ENCODE measurements around the gene LTO1.
"Not testable (repeated sequence)": the region's sequence is repeated elsewhere in the genome, so short reads cannot be mapped to it uniquely, and the experiment has no call there.

The LTO1 gene

GRCh38 chr11:69635804-69636511, 39.2 kb downstream of the LTO1 start:
- no peak for DNase-seq (ENCODE audit: insufficient read length)
- TF ChIP-seq POLR2A (IDR thresholded peaks at IDR 0.05; ENCODE audit: low read depth, low read length), result no peak
- no peak for TF ChIP-seq POLR2AphosphoS5 (IDR thresholded peaks at IDR 0.05; ENCODE audit: low read depth, low read length)
- no peak for TF ChIP-seq TAF1 (IDR thresholded peaks at IDR 0.05; ENCODE audit: borderline replicate concordance, low read depth, low read length)

GRCh38 chr11:69635195-69635594, 40.0 kb downstream of the LTO1 start:
- TF ChIP-seq TAF1 (IDR thresholded peaks at IDR 0.05; ENCODE audit: borderline replicate concordance, low read depth, low read length), result no peak
- no peak for TF ChIP-seq POLR2A (IDR thresholded peaks at IDR 0.05; ENCODE audit: low read depth, low read length)
- TF ChIP-seq POLR2AphosphoS5 (IDR thresholded peaks at IDR 0.05; ENCODE audit: low read depth, low read length), result no peak
- no peak for DNase-seq (ENCODE audit: insufficient read length)
- no peak for FAIRE-seq

More at GRCh38 chr11:69635804-69636511, 39.2 kb downstream of the LTO1 start:
- no peak for FAIRE-seq

GRCh38 chr11:69634590-69634989, 40.6 kb downstream of the LTO1 start:
- TF ChIP-seq POLR2A (IDR thresholded peaks at IDR 0.05; ENCODE audit: low read depth, low read length), result no peak
- TF ChIP-seq TAF1 (IDR thresholded peaks at IDR 0.05; ENCODE audit: borderline replicate concordance, low read depth, low read length), result no peak
- no peak for TF ChIP-seq POLR2AphosphoS5 (IDR thresholded peaks at IDR 0.05; ENCODE audit: low read depth, low read length)
- FAIRE-seq (no peak), DNase-seq (ENCODE audit: insufficient read length) (no peak)

DNA sequence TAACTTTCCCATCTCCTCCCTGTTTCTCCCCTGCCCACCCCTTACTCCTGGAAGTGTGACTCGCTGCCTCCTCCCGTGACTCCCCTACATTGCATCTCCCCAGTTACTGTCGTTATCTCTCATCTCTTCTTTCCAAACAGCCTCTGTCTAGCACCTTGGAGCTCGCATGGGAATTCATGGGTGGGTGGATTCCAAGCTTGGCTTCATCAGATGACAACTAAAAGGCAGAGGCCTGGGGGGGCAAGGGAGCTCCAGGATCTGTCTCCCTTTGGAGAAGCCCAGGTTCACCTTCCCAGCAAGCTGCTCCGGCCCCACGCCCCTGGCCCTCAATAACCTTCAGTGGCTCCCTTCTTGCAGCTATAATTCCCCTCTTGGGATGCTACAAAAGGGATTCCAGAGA, 41.1 kb downstream of the LTO1 start:
- FAIRE-seq, result no peak
- no peak for DNase-seq (ENCODE audit: insufficient read length)
- no peak for TF ChIP-seq POLR2AphosphoS5 (IDR thresholded peaks at IDR 0.05; ENCODE audit: low read depth, low read length)
- no peak for TF ChIP-seq TAF1 (IDR thresholded peaks at IDR 0.05; ENCODE audit: borderline replicate concordance, low read depth, low read length)
- TF ChIP-seq POLR2A (IDR thresholded peaks at IDR 0.05; ENCODE audit: low read depth, low read length), result no peak

DNA sequence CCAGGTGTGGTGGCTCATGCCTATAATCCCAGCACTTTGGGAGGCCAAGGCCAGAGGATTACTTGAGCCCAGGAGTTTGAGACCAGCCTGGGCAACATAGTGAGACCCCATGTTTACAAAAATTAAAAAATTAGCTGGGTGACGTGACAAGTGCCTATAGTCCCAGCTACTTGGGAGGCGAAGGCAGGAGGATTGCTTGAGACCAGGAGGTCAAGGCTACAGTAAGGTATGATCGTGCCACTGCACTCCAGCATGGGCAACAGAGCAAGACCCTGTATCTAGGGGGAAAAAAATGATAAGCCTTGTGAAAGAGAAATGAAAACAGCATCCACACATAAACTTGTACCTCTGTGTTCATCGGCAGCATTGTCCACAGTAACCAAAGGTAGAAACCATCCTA, 42.3 kb downstream of the LTO1 start:
- FAIRE-seq (no peak), DNase-seq (ENCODE audit: insufficient read length) (no peak)
- no peak for TF ChIP-seq POLR2A (IDR thresholded peaks at IDR 0.05; ENCODE audit: low read depth, low read length)

GRCh38 chr11:69630424-69630823, 44.7 kb downstream of the LTO1 start:
- FAIRE-seq, result no peak
- no peak for TF ChIP-seq TAF1 (IDR thresholded peaks at IDR 0.05; ENCODE audit: borderline replicate concordance, low read depth, low read length)
- TF ChIP-seq POLR2AphosphoS5 (IDR thresholded peaks at IDR 0.05; ENCODE audit: low read depth, low read length), result no peak
- no peak for TF ChIP-seq POLR2A (IDR thresholded peaks at IDR 0.05; ENCODE audit: low read depth, low read length)
- no peak for DNase-seq (ENCODE audit: insufficient read length)

DNA sequence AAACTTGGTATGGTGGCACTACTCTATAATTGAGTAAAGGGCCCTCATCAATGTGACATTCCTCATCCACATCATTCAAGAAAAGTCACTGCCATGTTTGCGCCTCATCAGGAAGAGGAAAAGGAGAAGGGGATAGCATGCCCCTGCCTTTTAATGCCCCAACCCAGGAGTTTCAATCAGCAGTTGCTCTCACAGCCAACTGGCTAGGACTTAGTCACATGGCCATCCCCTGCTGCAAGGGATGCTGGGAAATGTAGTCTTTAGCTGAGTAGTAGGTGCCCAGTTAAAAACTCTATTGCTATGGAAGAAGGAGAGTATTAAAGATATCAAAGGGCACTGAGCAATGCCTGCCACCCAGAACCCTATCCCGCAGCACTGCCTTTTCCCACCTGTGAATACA, 45.1 kb downstream of the LTO1 start:
- no peak for DNase-seq (ENCODE audit: insufficient read length)
- TF ChIP-seq POLR2AphosphoS5 (IDR thresholded peaks at IDR 0.05; ENCODE audit: low read depth, low read length) (no peak), POLR2A (IDR thresholded peaks at IDR 0.05; ENCODE audit: low read depth, low read length) (no peak), TAF1 (IDR thresholded peaks at IDR 0.05; ENCODE audit: borderline replicate concordance, low read depth, low read length) (no peak)
- FAIRE-seq, result no peak

GRCh38 chr11:69627551-69627950, 47.6 kb downstream of the LTO1 start:
- DNase-seq (ENCODE audit: insufficient read length) (no peak), FAIRE-seq (no peak)
- TF ChIP-seq POLR2A (IDR thresholded peaks at IDR 0.05; ENCODE audit: low read depth, low read length), result no peak
- TF ChIP-seq POLR2AphosphoS5 (IDR thresholded peaks at IDR 0.05; ENCODE audit: low read depth, low read length), result no peak
- no peak for TF ChIP-seq TAF1 (IDR thresholded peaks at IDR 0.05; ENCODE audit: borderline replicate concordance, low read depth, low read length)

DNA sequence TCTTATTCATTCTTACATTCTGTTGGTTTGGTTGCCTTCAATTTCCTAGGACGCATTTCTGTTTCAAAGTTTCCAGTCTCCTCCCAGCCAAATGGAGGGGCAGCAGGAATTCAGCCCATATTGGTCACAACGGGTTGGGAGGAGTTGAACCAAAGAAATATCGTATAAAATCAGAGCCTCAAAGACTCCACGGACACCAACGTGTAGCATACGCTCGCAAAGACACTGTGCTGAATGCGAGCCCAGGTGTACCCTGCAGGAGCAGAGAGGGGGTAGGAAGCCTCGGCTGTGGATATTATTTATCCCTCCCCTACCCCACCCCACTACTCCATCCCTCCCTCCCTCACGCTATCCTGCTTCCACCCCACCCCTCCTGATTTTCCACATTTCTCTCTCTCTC, 49.7 kb downstream of the LTO1 start:
- TF ChIP-seq POLR2AphosphoS5 (IDR thresholded peaks at IDR 0.05; ENCODE audit: low read depth, low read length), result no peak
- TF ChIP-seq POLR2A (IDR thresholded peaks at IDR 0.05; ENCODE audit: low read depth, low read length), result no peak
- no peak for TF ChIP-seq TAF1 (IDR thresholded peaks at IDR 0.05; ENCODE audit: borderline replicate concordance, low read depth, low read length)
- no peak for FAIRE-seq
- no peak for DNase-seq (ENCODE audit: insufficient read length)

DNA sequence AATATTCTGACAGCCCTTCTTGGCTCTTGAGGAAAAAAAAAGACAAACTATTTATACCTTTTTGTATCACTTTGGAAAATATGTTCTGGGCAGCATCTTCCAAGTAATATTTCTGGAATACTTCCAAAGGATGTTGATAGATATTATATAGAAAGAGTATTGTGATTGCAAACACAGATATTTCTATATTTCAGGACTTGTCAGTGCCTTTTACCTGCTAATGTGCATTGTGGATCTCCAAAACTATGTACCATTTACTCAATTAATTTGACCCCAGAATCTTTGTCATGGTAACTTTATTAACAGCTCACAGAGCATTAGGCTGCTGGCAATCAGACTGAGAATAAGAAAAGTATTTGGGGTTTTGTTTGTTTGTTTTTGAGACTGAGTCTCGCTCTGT, 50.9 kb downstream of the LTO1 start:
- TF ChIP-seq TAF1 (IDR thresholded peaks at IDR 0.05; ENCODE audit: borderline replicate concordance, low read depth, low read length), result no peak
- TF ChIP-seq POLR2A (IDR thresholded peaks at IDR 0.05; ENCODE audit: low read depth, low read length), result no peak
- no peak for TF ChIP-seq POLR2AphosphoS5 (IDR thresholded peaks at IDR 0.05; ENCODE audit: low read depth, low read length)
- FAIRE-seq (no peak), DNase-seq (ENCODE audit: insufficient read length) (no peak)

- not testable (repeated sequence) for DNase-seq (ENCODE audit: insufficient read length)
These were observed 53.0 kb downstream of the LTO1 start for GRCh38 chr11:69622097-69622681.

GRCh38 chr11:69620683-69621290, 54.4 kb downstream of the LTO1 start:
- DNase-seq (ENCODE audit: insufficient read length) (no peak), FAIRE-seq (no peak)
- TF ChIP-seq TAF1 (IDR thresholded peaks at IDR 0.05; ENCODE audit: borderline replicate concordance, low read depth, low read length), result no peak
- no peak for TF ChIP-seq POLR2AphosphoS5 (IDR thresholded peaks at IDR 0.05; ENCODE audit: low read depth, low read length)
- no peak for TF ChIP-seq POLR2A (IDR thresholded peaks at IDR 0.05; ENCODE audit: low read depth, low read length)

More at GRCh38 chr11:69622097-69622681, 53.0 kb downstream of the LTO1 start:
- not testable (repeated sequence) for FAIRE-seq

Data from GM12892 (cell line).